Fibroblast of lung (primary cell): ENCODE measurements around the gene AP4E1.

Experiments
- CTCF ChIP-seq, 2 donors: IDR thresholded peaks in 1 of 2; conservative IDR thresholded peaks in 1 of 2; 1 replicate in 1 of 2; 2 replicates in 1 of 2; pipeline ENCODE4 v1.5.1; 2011 to 2012; ENCODE audit warnings: low read length in 2 of 2, control low read depth in 1 of 2, inconsistent platforms in 1 of 2, low read depth in 1 of 2, mild to moderate bottlenecking in 1 of 2
- EZH2 ChIP-seq: IDR thresholded peaks from 2 replicates; pipeline ENCODE4 v1.5.1; 2012; ENCODE audit warnings: low read length, control low read depth, mild to moderate bottlenecking; ENCODE audit errors: missing control alignments

GRCh38 chr15:50864873-50865272, 43.6 kb upstream of the AP4E1 start:
- no peak for TF ChIP-seq CTCF (conservative IDR thresholded peaks at IDR 0.05 in 1 of 2, IDR thresholded peaks at IDR 0.05 in 1 of 2; ENCODE audit: low read depth in 1 of 2, low read length in 2 of 2)
- no peak for TF ChIP-seq EZH2
